Ovary (tissue), 3 donors: ENCODE results near the gene MATK.

Experiments
- EP300 ChIP-seq: sonication (generic); formaldehyde crosslinking; IDR thresholded peaks from one replicate; pipeline ENCODE4 v1.6.1; 2017; ENCODE audit warnings: antibody characterized with exemption
- TF ChIP-seq, protein P1 (sequence below), 3 donors: fragments of 450-650 bp in 2 of 3; fragments of 200-600 bp in 1 of 3; IDR thresholded peaks; one replicate each; pipeline versions ENCODE4 v1.5.1 to v1.8.0; 2016 to 2022; ENCODE audit warnings: antibody characterized with exemption in 3 of 3, mild to moderate bottlenecking in 1 of 3
- donor health status: DM: no; HTN: no; CAD: no.

DNA sequence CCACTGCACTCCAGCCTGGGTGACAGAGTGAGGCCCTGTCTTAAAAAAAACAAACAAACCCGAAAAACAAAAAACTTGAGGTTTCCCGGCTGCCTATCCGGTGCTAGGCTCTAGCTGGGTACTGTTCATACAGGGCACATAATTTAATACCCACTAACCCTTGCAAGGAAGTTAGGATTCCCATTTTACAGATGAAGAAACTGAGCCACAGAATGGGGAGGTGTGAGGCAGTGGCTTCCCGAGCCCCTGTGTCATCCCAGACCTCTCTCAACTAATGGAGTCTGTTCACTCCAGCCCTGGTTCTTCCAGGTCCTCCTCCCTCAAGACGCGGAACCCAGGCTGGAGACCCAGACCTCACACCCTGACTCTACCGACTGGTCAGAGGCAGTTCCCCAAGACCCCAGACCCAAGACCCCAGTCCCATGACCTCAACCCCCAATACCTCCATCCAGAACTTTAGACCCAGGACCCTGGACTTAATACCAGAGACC is 25.3 kb downstream of the MATK start:
- TF ChIP-seq, protein P1, sequence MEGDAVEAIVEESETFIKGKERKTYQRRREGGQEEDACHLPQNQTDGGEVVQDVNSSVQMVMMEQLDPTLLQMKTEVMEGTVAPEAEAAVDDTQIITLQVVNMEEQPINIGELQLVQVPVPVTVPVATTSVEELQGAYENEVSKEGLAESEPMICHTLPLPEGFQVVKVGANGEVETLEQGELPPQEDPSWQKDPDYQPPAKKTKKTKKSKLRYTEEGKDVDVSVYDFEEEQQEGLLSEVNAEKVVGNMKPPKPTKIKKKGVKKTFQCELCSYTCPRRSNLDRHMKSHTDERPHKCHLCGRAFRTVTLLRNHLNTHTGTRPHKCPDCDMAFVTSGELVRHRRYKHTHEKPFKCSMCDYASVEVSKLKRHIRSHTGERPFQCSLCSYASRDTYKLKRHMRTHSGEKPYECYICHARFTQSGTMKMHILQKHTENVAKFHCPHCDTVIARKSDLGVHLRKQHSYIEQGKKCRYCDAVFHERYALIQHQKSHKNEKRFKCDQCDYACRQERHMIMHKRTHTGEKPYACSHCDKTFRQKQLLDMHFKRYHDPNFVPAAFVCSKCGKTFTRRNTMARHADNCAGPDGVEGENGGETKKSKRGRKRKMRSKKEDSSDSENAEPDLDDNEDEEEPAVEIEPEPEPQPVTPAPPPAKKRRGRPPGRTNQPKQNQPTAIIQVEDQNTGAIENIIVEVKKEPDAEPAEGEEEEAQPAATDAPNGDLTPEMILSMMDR (IDR thresholded peaks at IDR 0.05), result no peak
- TF ChIP-seq EP300, result no peak
